Mucosa of stomach (tissue), 1 donor: ENCODE measurements around the gene TCF7.

Experiments
- H3K27me3 ChIP-seq: one replicate; pipeline ENCODE4 v1.7.0; 2013; ENCODE audit warnings: mild to moderate bottlenecking, low read length; ENCODE audit not compliant: control insufficient read depth, insufficient read depth
- H3K36me3 ChIP-seq: one replicate; pipeline ENCODE4 v1.7.0; 2013; ENCODE audit warnings: low read length; ENCODE audit not compliant: control insufficient read depth, insufficient read depth
- H3K4me1 ChIP-seq: one replicate; pipeline ENCODE4 v1.7.0; 2013; ENCODE audit warnings: mild to moderate bottlenecking, low read length; ENCODE audit not compliant: control insufficient read depth, insufficient read depth
- H3K4me3 ChIP-seq: one replicate; pipeline ENCODE4 v1.7.0; 2013; ENCODE audit warnings: low read length
- H3K9ac ChIP-seq: one replicate; pipeline ENCODE4 v1.7.0; 2013; ENCODE audit warnings: mild to moderate bottlenecking, low read length, moderate library complexity
- H3K9me3 ChIP-seq: one replicate; pipeline ENCODE4 v1.7.0; 2013; ENCODE audit warnings: mild to moderate bottlenecking, low read length, moderate library complexity; ENCODE audit not compliant: control insufficient read depth
- donor health status: Pancreatic carcinoma.

TCF7 gene

DNA sequence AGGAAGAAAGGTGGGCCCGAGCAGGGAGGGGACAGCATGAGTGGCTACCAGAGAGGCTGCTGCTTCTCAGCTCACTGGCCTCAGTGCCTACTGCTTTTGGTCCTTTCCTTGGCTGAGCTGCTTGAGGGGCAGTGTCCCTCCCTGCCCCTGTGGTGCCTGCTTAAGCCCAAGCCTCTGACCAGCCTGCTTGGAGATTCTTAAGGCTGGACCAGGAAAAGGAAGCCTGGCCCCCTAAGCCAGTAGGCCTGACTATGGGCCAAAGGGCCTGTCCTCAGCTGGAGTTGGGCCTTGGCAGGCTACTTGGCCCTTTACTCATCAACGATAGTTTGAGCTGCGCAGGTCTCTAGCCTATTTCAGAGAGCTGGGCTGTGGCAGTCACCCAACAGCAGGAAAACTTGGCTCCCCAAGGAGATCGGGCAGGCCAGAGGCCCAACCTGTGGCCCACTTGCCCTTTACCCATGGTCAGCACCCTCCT is 24.9 kb downstream of the TCF7 start:
- Histone ChIP-seq H3K4me1 (no peaks in the 10 kb centered on the region), H3K4me3 (no peak overlapping the region), H3K27me3 (no peaks in the 10 kb centered on the region), H3K9me3 (no peaks in the 10 kb centered on the region), H3K36me3 (peaks cover 13% of the 10 kb centered on the region), H3K9ac (no peak overlapping the region)

DNA sequence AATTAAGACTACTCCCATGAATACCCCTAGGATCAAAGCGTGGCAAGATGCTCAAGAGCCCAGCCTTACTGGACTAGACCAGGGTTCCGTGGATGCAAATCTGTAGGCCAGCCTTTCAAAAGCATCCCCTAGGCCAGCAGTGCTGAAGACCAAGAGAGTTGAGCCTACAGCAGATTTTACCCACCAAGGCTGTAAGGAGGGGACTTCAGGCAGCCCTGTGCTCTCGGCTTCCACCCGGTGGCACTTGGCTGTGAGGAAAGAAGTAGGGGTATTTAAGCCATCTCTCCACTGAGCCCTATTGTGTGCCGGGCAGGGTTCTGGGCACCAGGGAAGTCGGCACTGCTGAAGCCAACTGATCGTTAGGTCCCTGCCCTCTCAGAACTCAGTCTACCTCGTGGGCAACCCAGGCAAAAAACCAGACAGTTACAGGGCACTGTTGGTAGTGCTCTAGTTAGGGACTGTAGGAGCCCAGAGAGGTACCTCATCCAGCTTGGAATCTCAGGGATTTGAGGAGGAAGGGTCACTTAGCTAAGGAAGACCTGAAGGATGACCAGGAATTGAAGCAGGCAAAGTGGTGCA is 25.5 kb downstream of the TCF7 start:
- H3K9ac ChIP-seq: no peak overlapping the region
- peaks cover 1% of the 10 kb centered on the region for H3K4me1 ChIP-seq
- H3K4me3 ChIP-seq: no peak overlapping the region
- no peaks in the 10 kb centered on the region for H3K9me3 ChIP-seq
- peaks cover 18% of the 10 kb centered on the region for H3K36me3 ChIP-seq
- H3K27me3 ChIP-seq: no peaks in the 10 kb centered on the region

DNA sequence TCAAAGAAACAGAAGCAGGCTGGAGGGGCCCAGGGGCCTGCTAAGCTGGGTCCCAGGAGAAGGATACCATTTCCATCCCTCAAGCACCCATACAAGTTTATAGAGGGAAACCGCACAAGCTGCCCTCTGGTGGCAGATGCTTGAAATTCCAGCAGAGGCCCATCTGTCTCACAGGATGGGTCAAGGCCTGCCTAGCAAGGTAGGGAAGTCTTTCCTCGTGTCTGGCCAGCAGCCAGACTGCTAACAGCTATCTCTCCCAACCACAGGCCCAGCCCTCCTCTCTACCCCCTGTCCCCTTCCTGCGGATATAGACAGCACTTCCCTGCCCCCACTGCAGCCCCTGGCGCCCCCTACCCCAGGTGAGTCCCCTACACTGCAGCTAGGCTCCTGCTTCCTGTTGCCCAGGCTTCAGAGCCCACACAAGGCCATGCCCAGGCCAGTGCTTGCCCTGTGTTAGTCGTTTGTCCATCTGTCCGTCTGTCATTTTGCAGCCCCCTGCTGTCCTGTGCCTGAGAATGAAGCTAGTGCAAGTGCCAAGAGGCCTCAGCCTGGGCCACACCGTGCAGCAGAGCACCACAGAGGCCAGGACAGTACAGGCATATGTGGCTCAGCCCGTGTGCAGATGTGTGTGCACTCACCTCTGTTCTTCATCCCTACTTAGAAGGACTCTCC is 26.2 kb downstream of the TCF7 start:
- H3K9ac ChIP-seq: no peak overlapping the region
- H3K27me3 ChIP-seq: no peaks in the 10 kb centered on the region
- H3K4me1 ChIP-seq: peaks cover 8% of the 10 kb centered on the region
- peaks cover 25% of the 10 kb centered on the region for H3K36me3 ChIP-seq
- no peaks in the 10 kb centered on the region for H3K9me3 ChIP-seq
- no peak overlapping the region for H3K4me3 ChIP-seq

DNA sequence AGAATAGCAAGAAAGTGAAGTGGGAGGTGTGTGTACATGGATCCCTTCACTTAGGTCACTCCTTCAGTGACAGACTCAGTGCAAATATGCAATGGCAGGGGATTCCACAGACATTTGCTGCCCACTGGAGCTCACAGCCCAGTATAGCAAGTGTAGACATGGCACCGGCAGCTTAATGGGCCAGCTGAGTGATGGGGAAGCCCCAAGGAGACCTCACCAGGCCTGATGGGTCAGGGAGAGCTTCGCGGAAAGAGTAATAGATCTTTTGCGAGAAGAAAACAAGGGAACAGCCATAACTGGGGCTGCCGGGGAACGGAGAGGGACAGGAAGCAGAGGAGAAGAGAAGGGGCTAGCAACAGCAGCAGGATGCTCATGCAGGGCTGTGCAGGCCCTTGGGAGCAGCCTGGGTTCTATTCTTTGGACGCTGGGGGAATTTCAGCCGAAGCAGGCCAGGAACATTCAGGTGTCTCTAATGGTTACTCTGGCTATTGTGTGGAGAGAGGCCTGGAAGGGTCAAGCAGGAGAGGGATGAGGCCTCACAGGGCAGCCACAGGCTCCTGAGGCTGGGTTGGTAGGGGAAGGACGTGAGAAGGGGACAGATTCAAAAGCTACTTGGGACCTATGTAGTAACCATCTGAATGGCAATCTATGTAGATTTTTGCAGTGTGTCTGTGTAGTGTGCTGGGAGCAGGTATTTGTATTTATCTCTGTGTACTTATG is 27.0 kb downstream of the TCF7 start:
- H3K4me1 ChIP-seq: peaks cover 13% of the 10 kb centered on the region
- no peak overlapping the region for H3K4me3 ChIP-seq
- no peak overlapping the region for H3K9ac ChIP-seq
- no peaks in the 10 kb centered on the region for H3K9me3 ChIP-seq
- peaks cover 33% of the 10 kb centered on the region for H3K36me3 ChIP-seq
- no peaks in the 10 kb centered on the region for H3K27me3 ChIP-seq

DNA sequence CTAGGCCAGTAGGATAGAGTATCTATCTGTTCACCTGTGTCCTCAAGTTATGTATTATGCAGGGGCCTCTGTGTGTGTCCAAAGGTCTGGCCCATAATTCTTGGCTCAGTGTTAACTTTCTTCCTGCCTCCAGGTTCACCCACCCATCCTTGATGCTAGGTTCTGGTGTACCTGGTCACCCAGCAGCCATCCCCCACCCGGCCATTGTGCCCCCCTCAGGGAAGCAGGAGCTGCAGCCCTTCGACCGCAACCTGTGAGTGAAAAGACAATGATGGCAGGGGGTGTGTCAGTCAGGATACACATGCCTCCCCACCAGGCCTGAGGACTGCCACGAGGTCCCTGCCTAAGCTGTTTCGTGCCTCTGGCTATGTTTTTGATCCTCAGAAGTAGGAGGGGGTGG is 27.6 kb downstream of the TCF7 start:
- Histone ChIP-seq H3K9me3 (no peaks in the 10 kb centered on the region), H3K36me3 (peaks cover 33% of the 10 kb centered on the region), H3K9ac (no peak overlapping the region), H3K4me3 (no peak overlapping the region), H3K4me1 (peaks cover 18% of the 10 kb centered on the region), H3K27me3 (no peaks in the 10 kb centered on the region)

DNA sequence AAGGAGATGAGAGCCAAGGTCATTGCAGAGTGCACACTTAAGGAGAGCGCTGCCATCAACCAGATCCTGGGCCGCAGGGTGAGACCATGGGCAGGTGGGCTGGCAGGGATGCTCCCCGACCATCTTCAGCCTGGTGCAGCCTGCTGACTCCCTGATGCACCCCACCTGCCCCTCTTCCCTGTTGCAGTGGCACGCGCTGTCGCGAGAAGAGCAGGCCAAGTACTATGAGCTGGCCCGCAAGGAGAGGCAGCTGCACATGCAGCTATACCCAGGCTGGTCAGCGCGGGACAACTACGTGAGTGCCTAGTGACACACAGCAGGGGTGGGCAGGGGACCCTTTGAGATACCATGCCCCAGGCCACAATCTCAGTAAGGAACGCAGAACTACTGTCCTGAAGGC is 28.3 kb downstream of the TCF7 start:
- Histone ChIP-seq H3K9me3 (no peaks in the 10 kb centered on the region), H3K36me3 (peaks cover 33% of the 10 kb centered on the region), H3K4me1 (peaks cover 21% of the 10 kb centered on the region), H3K9ac (no peak overlapping the region), H3K27me3 (no peaks in the 10 kb centered on the region), H3K4me3 (no peak overlapping the region)

DNA sequence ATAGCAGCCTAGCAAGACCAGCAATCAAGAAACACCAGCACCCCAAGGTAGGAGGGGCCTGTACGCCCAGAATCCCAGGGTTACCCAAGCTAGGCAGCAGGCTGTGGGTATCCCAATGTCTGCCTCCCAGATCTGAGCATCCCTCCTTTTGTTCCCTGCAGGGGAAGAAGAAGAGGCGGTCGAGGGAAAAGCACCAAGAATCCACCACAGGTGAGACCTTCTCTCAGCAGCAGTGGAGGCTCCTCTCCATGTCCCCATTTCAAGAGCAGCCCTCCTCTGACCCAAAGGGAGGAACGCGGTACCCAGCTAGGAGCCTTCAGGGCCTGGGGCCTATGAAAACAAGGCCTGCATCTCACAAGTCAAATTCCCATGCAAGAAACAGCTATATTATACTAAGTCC is 28.9 kb downstream of the TCF7 start:
- Histone ChIP-seq H3K4me3 (no peak overlapping the region), H3K4me1 (peaks cover 21% of the 10 kb centered on the region), H3K9ac (no peak overlapping the region), H3K9me3 (no peaks in the 10 kb centered on the region), H3K27me3 (no peaks in the 10 kb centered on the region), H3K36me3 (peaks cover 30% of the 10 kb centered on the region)

DNA sequence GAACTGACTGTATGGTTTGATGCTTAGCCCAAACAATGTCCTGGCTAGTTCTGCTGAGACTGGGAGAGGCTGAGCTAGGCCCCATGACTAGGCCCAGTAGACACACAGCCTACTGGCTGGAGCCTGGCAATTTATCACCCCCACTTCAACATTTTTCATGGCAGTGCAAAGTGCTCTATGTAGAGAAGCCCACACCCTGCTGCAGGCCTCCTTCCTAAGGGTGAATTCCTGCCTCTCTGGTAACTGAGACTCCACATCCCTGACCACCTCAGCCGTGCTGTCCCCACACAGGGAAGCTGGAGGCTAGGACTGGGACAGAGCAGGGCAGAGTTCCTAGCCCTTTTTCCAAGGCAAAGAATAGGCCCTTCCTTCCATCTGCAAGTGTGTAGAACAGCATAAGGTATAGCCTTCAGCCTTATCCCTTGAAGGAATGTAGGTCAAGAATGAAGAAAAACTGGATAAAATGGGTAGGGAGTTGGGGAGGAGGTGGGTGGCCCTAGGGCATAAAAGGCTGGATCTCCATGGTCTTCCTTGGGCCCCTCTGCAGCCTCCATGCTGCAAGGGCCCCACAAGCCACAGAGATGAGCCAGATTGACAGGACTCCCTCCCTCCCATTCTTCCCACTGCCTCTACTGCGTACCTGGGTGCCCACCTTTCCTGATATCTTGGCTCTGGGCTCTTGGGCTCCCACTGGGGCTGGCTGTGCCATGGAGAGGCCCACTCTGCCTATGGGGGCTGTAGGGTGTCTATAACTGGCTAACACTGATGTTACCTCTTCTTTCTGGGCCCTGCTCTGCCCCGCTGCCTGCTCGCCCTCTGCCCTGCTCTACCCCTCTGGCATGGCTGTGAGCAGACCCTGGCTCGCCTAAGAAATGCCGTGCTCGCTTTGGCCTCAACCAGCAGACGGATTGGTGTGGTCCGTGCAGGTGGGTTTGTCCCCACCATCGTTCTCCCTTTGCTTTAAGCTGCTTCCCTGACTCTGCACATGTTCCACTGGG is 29.8 kb downstream of the TCF7 start:
- Histone ChIP-seq H3K36me3 (peaks cover 28% of the 10 kb centered on the region), H3K4me1 (peaks cover 21% of the 10 kb centered on the region), H3K9ac (no peak overlapping the region), H3K9me3 (no peaks in the 10 kb centered on the region), H3K4me3 (no peak overlapping the region), H3K27me3 (no peaks in the 10 kb centered on the region)

DNA sequence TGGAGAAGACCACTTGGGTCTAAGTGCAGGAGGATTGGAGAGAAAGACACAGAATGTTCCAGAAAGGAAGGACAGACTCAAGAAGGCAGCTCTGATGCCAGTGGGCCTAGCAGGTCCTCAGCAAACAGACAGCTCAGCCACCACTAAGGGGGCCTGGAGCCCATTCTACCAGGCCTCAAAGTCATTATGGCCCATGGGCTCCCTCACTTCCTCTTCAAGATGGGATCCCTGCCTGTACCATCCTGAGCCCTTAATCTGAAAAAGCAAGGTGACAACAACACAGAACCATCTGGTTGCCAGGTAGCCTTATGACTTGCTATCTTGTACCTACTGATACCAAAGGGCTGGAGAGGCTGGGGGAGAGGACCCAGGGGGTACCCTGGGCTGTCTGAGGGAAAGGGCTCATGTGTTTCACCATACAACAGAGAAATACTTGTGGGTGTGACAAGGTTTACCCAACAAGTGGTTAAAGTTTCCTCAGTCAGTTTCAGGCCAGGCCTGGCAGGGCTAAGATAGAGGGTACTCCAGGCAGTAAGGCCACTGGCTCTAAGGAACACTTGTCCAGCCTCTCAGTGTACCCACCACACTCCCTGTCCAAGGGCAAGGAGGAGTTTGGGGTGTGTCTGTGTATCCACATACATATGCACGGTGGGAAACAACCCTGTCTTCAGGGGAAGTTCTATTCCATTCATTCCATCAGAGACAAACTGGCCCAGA is 30.7 kb downstream of the TCF7 start:
- H3K9ac ChIP-seq: no peak overlapping the region
- no peak overlapping the region for H3K4me3 ChIP-seq
- peaks cover 21% of the 10 kb centered on the region for H3K36me3 ChIP-seq
- H3K27me3 ChIP-seq: no peaks in the 10 kb centered on the region
- peaks cover 25% of the 10 kb centered on the region for H3K4me1 ChIP-seq
- H3K9me3 ChIP-seq: no peaks in the 10 kb centered on the region

DNA sequence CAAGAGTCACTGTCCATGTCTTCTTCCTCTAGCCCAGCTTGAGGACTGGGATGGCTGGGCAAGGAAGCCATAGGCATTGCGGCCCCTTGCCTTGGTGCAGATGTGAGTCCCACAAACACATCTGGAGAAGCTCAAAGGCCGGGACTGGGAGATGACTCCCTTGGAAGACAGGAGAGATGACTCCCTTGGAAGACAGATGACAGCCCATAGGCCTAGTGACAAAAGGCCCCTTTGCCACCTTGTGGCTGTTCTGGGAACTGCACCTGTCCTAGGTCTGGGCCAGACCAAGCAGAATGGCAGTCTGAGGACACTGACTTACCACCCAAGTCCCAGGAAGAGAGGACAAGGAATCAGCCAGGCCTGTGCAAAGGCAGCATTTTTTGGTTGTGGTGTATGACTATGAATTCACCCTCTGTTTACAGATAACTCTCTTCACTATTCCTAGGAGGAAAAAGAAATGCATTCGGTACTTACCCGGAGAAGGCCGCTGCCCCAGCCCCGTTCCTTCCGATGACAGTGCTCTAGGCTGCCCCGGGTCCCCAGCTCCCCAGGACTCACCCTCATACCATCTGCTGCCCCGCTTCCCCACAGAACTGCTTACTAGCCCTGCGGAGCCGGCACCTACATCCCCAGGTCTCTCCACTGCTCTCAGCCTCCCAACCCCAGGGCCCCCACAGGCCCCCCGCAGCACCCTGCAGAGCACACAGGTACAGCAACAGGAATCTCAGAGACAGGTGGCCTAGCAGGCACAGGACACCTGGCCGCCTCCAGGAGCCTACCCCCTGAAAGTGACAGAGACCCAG is 31.5 kb downstream of the TCF7 start:
- peaks cover 25% of the 10 kb centered on the region for H3K36me3 ChIP-seq
- H3K4me3 ChIP-seq: no peak overlapping the region
- no peak overlapping the region for H3K9ac ChIP-seq
- H3K27me3 ChIP-seq: no peaks in the 10 kb centered on the region
- H3K4me1 ChIP-seq: peaks cover 33% of the 10 kb centered on the region
- no peaks in the 10 kb centered on the region for H3K9me3 ChIP-seq
